CD4-positive, alpha-beta T cell treated with Interleukin-15 for 1 hour (primary cell): ENCODE data around the gene HDHD3.
A peak's percentile ranks its signal among the peaks of the same experiment; 100 is the strongest.
"Not testable (repeated sequence)": the region's sequence is repeated elsewhere in the genome, so short reads cannot be mapped to it uniquely, and the experiment has no call there.

ENCODE experiments used
- DNase-seq: peaks from one replicate; pipeline ENCODE4 v3.0.0-alpha.2; 2020

The HDHD3 gene

GRCh38 chr9:113376634-113377567 is at the start of gene HDHD3:
TSS of gene HDHD3 (minus strand) at chr9:113376986. CDS start at chr9:113374354, 2,632 bp downstream.
- DNase-seq = peak; percentile 81

DNA sequence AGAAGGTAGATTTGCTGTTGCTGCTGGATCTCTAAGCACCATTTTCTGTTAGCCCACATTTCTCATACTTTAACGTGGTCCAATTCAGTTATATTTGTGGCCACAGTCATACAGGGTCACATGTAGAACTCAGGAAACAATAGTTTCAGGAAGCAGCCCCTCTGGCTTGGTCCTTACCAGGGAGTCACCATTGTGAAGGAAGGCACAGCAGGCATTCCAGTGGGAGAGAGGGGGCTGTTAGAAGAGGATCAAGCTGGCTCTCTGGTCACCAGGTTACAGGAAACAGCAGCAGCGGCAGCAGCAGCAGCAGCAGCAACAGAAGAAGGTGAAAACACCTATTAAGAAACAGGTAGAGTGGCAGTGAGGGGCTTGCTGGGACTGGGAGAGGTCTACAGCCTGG is 48.3 kb upstream of the HDHD3 start:
- DNase-seq = no peak

DNA sequence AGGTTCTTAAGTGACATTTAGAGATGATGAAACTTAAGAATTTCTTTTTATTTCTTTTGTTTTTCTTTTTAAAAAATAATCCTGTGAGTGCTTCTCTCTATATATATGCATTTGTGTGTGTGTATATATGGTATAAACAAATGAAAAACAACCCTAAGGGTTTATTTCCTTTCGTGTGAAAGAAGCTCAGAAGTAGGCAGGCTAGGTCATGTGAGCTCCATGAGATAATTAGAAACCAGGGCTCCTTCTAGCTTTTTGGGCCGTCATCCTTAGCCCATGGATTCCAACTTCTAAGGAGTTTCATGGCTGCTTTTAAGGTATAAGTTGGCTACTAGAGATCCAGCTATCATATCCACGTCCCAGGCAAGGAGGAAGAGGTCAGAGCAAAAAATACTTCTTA is 44.9 kb upstream of the HDHD3 start:
- no peak for DNase-seq

- DNase-seq = no peak
These were observed 40.6 kb upstream of the HDHD3 start for GRCh38 chr9:113417370-113417769.

DNA sequence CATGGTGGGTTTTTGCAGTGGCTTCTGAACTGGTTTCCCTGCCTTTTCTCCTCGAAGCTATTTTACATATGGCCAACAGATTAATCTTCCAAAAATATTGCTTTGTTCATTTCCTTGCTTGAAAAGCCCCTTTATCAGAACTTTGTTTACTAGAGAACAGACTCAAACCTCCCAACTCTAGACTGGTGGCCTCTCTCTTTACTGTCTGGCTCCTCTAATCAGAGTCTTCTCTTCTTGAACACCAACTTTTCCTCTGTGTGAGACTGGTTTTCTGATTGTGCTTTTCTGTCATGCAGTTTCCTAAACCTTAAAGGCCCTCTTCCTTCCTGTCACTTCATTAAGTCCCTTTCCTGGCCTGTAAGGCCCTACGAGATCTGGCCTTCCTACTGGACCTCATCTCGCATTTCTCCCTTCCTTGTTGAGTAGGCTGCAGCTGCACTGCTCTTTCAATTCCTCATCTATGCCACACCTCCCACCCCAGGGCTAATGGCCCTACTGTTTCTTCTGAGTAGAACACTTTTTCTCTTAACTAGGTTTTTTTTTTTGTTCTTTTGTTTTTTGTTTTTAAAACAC is 39.4 kb upstream of the HDHD3 start:
- peak; percentile 35 for DNase-seq

- DNase-seq = peak; percentile 93
These were observed 33.5 kb upstream of the HDHD3 start, which contains the start of the genes C9orf43 and POLE3 for GRCh38 chr9:113410207-113410864. TSS of gene C9orf43 (plus strand) at chr9:113410747. CDS start at chr9:113413494, 2,747 bp downstream. TSS of gene POLE3 (minus strand) at chr9:113410675. CDS start at chr9:113410293, 382 bp downstream.

DNA sequence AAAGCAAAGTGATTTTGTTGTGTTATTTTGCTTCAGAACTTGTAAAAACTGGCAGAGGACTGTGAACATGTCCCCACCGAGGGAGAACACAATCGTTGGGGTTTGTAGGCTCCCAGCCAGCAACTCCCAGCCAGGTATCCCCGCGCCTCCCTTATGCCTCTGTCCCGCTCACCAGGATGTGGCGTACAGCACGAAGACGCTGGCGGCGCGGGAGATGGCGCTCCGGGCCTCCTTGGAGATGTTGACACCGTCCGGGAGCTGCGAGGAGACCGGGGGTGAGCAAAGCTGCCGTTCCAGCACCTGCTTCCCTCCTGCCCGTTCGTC is 33.1 kb upstream of the HDHD3 start:
- no peak for DNase-seq

DNA sequence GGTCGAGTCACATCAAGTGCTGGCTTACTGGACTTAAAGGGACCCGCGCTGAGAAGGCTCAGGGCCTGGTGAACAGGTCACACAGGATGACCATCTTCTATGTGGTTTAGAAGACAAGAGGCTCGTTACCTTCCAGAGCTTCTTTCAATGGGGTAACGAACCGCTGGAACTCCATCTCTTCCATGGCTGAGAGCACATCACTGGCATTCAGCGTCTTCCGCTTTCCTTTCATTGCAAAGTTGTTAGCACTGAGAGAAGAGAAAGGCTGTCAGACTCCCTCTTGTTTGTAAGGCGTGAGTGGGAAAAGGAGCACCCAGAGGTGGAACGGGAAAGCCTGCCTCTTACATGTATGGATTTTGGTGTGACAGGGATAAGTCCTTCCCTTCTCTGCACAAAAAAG is 32.7 kb upstream of the HDHD3 start:
- DNase-seq = no peak

DNA sequence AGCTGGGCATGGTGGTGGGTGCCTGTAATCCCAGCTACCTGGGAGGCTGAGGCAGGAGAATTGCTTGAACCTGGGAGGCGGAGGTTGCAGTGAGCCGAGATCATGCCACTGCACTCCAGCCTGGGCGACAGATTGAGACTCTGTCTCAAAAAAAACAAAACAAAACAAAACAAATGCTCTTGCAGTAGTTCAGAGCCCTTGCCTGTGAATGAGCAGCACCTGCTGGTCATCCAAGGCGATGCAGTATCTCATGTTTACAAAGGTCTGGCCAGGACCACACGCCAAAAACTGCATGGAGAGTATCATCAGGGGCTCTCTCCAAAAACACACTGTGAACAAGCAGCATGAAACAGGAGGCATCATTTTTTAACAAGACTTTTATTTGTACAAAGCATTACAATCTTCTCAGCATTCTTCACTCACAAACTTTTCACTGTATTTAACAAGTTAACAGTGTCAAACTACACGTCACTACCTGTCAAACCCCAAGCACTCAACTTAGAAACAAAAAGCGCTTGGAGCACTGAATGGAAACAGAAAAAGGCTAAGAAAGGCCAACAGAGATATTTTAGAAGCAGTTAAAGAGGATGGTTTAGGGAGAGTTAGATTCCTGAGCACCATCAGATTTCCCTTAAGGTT is 30.2 kb upstream of the HDHD3 start:
- DNase-seq = peak; percentile 63

DNA sequence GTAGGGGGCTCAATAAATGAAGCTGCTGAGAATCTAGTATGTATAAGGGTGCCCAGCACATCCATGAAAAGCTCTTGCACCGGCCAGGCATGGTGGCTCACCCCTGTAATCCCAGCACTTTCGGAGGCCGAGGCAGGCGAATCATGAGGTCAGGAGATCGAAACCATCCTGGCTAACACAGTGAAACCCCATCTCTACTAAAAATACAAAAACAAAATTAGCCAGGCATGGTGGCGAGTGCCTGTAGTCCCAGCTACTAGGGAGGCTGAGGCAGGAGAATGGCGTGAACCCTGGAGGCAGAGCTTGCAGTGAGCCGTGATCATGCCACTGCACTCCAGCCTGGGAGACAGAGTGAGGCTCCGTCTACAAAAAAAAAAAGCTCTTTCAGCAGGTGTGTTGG is 29.6 kb upstream of the HDHD3 start:
- DNase-seq = not testable (repeated sequence)

DNA sequence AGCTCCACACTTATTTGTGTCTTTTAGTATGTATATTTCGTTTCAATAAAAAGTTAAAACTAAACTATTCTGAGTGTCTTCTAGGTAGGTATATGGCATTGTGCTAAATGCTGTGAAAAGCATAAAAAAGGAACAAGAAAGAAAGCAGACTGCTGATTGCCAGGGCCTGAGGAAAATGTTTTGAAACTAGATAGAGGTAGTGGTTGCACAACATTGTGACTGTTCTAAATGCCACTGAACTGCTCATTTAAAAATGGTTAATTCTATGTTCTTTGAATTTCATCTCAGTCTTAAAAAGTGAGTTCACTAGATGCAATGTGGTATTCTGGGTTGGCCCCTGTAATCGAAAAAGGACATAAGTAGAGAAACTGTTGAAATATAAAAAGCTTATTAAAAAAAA is 26.9 kb upstream of the HDHD3 start:
- no peak for DNase-seq

DNA sequence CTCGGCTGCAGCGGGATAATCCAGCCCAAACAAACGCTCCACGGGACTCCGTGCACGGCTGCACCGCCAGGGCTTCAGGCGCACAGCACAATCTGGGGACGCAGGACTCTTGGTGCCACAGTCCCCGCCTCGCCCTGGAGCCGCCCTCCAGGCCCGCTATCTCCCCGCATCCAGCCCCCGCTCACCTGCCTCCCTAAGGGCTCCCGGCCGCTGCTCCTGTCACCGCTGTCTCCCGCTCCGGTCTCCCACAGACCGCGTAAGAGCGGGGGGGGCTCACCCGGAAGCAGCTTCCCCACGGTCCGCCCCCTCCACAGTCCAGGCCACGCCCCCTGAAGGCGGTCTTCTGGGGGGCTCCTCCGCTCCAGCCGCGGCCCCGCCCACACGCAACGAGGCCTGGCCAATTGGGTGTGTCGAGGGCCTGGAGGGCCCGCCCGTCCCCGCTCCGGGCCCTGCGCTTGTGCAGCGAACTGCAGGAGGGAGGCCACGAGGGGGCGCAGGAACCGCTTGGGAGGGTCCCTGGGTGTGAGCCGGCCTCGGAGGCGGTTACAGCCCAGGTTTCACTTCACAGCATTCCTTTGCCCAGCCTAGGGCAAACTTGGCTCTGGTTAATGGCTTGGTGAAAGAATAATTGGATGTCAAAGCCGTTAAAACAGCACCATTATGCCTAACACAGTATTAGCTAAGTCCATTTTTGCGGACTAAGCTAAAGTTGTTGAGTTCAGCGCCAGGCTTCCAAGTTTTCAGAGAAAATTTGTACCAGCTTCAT is 24.4 kb upstream of the HDHD3 start, which contains the start of gene ALAD:
ALAD (minus strand) TSS at position 258 of the 766 bp plus-strand sequence. CDS start 7,725 bp downstream, outside the sequence.
- DNase-seq = peak; percentile 99

DNA sequence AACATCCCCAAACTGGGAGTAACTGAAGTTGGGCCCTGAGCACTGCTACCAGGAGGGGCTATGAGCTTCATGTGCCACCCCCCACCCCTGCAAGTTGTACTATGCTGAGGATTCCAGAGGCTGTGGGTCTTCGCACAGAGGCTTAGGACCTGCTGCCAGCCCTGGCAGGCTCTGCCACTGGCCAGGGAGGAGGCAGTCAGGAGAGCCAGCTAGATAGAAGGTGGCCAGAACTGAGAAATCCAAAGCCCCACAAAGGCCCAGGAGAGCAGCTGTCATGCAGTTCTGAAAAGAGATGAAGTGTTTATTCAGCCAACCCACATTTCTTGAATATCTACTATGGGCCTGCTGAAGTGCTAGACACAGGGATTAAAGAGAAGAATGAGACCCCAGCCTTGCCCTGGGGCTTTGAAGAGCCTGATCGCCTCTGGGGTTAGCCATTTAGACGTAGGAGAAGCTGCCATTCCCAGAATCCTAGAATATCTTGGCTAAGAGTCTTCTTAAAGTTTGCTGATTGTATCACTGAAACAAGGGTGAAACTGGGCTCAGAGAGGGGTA is 22.9 kb upstream of the HDHD3 start:
- DNase-seq = no peak

- DNase-seq = no peak
These were observed 22.0 kb upstream of the HDHD3 start for GRCh38 chr9:113398796-113399195.

- no peak for DNase-seq
These were observed 20.4 kb upstream of the HDHD3 start for GRCh38 chr9:113397203-113397631.

- no peak for DNase-seq
These were observed 18.4 kb upstream of the HDHD3 start for GRCh38 chr9:113395000-113395861.

GRCh38 chr9:113393281-113393680 is 16.5 kb upstream of the HDHD3 start:
- no peak for DNase-seq

DNA sequence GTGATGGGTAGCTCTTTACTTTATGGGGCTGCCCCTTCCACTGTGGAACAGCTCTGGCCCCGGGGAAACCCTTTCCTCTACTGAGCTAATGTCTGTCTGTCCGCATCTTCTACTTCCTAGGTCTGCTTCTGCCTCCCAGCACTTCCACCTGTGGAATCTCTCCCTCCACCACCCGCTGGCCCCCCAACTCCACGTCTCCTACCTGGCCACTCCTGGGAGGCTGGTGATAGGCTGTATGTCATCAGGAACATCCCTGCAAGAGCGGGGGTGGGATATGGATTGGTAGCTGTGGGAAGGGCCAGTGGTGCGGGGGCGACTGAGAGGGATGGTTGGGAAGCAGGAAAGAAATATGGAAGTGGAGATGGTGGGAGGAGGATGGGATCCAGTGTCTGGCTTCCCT is 15.1 kb upstream of the HDHD3 start:
- no peak for DNase-seq

DNA sequence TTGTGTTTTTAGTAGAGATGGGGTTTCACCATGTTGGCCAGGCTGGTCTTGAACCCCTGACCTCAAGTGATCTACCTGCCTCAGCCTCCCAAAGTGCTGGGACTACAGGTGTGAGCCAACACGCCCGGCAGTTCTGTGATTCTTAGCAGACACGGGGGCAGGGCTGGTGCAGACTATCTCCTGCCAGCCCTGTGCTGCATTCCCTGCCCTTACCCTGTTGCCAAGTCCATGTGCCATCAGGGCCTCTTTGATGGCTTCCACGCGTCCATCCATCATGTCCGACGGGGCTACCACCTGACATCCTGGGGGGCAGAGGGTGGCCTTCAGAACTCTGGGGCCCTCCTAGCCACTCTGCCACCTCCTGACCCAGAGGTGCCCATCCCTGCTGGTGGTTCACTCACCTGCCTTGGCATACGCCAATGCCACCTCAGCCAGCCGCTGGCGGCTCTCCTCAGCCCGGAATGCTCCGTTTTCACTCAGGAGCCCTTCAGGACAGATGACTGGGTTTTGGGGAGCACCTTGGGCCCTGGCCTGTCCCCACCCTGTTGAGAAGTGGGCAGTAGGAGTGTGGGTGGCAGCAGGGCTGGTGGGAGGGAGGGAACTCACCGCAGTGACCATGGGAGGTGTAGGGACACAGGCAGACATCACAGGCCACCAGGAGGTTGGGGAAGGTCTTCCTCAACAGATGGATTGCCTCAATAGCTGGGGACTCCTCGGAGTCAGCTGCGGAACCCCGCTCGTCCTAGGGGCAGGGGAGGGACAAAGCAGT is 13.6 kb upstream of the HDHD3 start:
- DNase-seq = no peak

GRCh38 chr9:113389451-113389850 is 12.7 kb upstream of the HDHD3 start:
- no peak for DNase-seq
